ENCODE data around the gene GARIN5A.

Gene GARIN5A

DNA sequence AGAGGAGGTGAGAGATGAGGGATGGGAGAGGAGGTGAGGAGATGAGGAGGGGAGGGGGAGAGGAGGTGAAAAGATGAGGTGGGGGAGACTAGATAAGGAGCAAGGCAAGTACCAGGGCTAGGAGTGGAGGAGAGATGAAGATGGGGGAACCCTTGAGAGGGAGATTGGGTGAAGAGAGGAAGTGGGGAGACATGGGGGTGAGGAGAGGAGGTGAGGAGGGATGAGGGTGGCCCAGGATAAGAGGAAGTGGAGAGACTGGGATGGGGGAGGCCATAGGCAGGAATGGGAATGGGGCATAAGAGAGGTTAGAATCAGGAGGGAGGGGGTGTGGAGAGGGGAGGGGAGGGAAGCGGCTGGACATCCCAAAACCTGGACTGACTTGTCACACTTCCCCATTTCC, 17.0 kb downstream of the GARIN5A start:
- DNase-seq (ENCODE audit: low read depth, low spot score): no peak
- TF ChIP-seq, protein P1, sequence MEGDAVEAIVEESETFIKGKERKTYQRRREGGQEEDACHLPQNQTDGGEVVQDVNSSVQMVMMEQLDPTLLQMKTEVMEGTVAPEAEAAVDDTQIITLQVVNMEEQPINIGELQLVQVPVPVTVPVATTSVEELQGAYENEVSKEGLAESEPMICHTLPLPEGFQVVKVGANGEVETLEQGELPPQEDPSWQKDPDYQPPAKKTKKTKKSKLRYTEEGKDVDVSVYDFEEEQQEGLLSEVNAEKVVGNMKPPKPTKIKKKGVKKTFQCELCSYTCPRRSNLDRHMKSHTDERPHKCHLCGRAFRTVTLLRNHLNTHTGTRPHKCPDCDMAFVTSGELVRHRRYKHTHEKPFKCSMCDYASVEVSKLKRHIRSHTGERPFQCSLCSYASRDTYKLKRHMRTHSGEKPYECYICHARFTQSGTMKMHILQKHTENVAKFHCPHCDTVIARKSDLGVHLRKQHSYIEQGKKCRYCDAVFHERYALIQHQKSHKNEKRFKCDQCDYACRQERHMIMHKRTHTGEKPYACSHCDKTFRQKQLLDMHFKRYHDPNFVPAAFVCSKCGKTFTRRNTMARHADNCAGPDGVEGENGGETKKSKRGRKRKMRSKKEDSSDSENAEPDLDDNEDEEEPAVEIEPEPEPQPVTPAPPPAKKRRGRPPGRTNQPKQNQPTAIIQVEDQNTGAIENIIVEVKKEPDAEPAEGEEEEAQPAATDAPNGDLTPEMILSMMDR (IDR thresholded peaks at IDR 0.05; ENCODE audit: low read depth, low read length): no peak
- no peak overlapping the region for H3K4me3 ChIP-seq (ENCODE audit: low read depth, low read length)
- in situ Hi-C loops (cut with HindIII; ENCODE audit: low sequenced_read_pairs): no loop called here

DNA sequence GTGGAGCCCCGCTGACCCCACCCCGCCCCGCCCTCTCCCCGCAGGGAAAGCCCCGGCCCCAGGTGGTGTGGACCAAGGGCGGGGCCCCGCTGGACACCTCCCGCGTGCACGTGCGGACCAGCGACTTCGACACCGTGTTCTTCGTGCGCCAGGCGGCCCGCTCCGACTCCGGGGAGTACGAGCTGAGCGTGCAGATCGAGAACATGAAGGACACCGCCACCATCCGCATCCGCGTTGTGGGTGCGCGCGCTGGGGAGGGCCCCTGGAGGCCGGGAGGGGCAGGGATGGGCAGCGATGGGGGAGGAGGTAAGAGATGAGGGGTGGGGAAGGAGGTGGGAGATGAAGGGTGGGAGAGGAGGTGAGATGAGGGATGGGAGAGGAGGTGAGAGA, 17.6 kb downstream of the GARIN5A start:
- in situ Hi-C loops (cut with HindIII; ENCODE audit: low sequenced_read_pairs): no loop called here
- TF ChIP-seq, protein P1 (IDR thresholded peaks at IDR 0.05; ENCODE audit: low read depth, low read length): no peak
- DNase-seq (ENCODE audit: low read depth, low spot score): no peak
- no peak overlapping the region for H3K4me3 ChIP-seq (ENCODE audit: low read depth, low read length)

GRCh38 chr19:50458396-50459066, 18.1 kb downstream of the GARIN5A start:
- TF ChIP-seq, protein P1 (IDR thresholded peaks at IDR 0.05; ENCODE audit: low read depth, low read length): no peak
- in situ Hi-C loops (cut with HindIII; ENCODE audit: low sequenced_read_pairs): no loop called here
- no peak overlapping the region for H3K4me3 ChIP-seq (ENCODE audit: low read depth, low read length)
- no peak for DNase-seq (ENCODE audit: low read depth, low spot score)

DNA sequence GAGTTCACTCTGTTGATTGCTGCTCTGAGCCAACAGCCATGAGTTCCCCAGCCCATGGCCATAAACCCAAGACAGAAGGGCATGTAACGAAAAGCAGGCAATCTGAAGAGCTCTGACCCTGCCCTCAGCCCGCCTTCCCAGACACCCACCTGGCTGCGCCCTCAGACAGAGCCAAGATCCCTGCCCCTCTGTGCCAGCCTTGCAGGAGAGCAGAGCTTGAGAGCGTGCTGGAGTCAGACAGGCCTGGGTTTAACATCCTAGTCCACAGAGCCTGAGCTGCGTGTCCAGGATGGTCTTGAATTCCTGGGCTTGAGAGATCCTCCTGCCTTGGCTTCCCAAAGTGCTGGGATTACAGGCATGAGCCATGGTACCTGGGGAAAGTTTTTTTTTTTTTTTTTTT, 19.3 kb downstream of the GARIN5A start:
- no peak overlapping the region for H3K4me3 ChIP-seq (ENCODE audit: low read depth, low read length)
- TF ChIP-seq, protein P1 (IDR thresholded peaks at IDR 0.05; ENCODE audit: low read depth, low read length): no peak
- in situ Hi-C loops (cut with HindIII; ENCODE audit: low sequenced_read_pairs): no loop called here
- no peak for DNase-seq (ENCODE audit: low read depth, low spot score)

- H3K4me3 ChIP-seq (ENCODE audit: low read depth, low read length): no peak overlapping the region
- in situ Hi-C loops (cut with HindIII; ENCODE audit: low sequenced_read_pairs): no loop called here
- TF ChIP-seq, protein P1 (IDR thresholded peaks at IDR 0.05; ENCODE audit: low read depth, low read length): no peak
- DNase-seq (ENCODE audit: low read depth, low spot score): no peak
These were observed 20.7 kb downstream of the GARIN5A start for GRCh38 chr19:50455992-50456391.

DNA sequence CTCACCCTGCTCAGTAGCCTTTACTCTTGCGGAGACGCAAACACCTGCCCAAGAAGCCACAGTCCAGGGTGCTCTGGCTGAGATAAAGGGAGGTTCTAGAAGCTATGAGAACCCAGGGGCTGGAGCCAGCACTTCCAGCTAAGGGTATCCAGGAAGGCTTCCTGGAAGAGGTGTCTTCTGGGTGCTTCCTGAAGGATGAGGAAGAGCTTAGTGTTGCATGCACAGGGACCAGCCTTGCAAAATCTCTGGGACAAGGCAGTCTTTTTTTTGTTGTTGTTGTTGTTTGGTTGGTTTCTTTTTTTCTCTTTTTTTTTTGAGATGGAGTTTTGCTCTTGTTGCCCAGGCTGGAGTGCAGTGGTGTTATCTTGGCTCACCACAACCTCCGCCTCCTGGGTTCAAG, 23.4 kb downstream of the GARIN5A start:
- H3K4me3 ChIP-seq (ENCODE audit: low read depth, low read length): no peak overlapping the region
- no peak for DNase-seq (ENCODE audit: low read depth, low spot score)
- TF ChIP-seq, protein P1 (IDR thresholded peaks at IDR 0.05; ENCODE audit: low read depth, low read length): no peak
- in situ Hi-C loops (cut with HindIII; ENCODE audit: low sequenced_read_pairs): no loop called here

DNA sequence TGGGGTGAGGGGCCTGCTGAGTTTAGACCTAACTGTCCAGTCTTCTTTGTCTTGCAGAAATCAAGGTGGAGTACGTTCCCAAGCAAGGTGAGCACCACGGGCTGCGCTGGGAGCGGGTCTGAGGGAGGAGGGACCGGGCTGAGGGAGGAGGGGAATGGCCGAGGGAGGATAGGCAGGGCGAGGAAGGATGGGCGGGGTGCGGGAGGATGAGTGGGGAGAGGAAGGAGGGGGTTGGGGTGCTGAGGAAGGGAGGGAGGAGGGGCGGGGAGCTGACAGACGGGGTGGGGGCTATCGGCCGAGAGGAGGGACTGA, 25.5 kb downstream of the GARIN5A start:
- in situ Hi-C loops (cut with HindIII; ENCODE audit: low sequenced_read_pairs): no loop called here
- TF ChIP-seq, protein P1 (IDR thresholded peaks at IDR 0.05; ENCODE audit: low read depth, low read length): no peak
- DNase-seq (ENCODE audit: low read depth, low spot score): no peak
- no peak overlapping the region for H3K4me3 ChIP-seq (ENCODE audit: low read depth, low read length)

Measured in astrocyte of the spinal cord (primary cell).